Trophoblast cell (in vitro differentiated cells and primary cell): ENCODE measurements around the gene HTR3B.
"Not testable (repeated sequence)": the region's sequence is repeated elsewhere in the genome, so short reads cannot be mapped to it uniquely, and the experiment has no call there.

ENCODE experiments used
- DNase-seq, 2 donors: peaks; one replicate each; pipeline ENCODE4 v3.0.0-alpha.2; 2016
- H2AFZ ChIP-seq: 2 replicates; pipeline ENCODE4 v1.6.1; 2013; ENCODE audit warnings: low read length, moderate library complexity, mild to moderate bottlenecking; ENCODE audit not compliant: insufficient read depth, poor library complexity
- H2AK5ac ChIP-seq: 2 replicates; pipeline ENCODE4 v1.6.1; 2013; ENCODE audit warnings: mild to moderate bottlenecking, low read length
- H2BK120ac ChIP-seq: 2 replicates; pipeline ENCODE4 v1.6.1; 2013; ENCODE audit warnings: low read length, mild to moderate bottlenecking, moderate library complexity; ENCODE audit not compliant: insufficient read depth, poor library complexity
- H2BK12ac ChIP-seq: 2 replicates; pipeline ENCODE4 v1.6.1; 2013; ENCODE audit warnings: mild to moderate bottlenecking, low read length, moderate library complexity
- H2BK5ac ChIP-seq: 2 replicates; pipeline ENCODE4 v1.6.1; 2013; ENCODE audit warnings: low read length, low read depth, moderate library complexity, mild to moderate bottlenecking; ENCODE audit not compliant: poor library complexity
- H3K14ac ChIP-seq: 2 replicates; pipeline ENCODE4 v1.6.1; 2013; ENCODE audit warnings: mild to moderate bottlenecking, low read length
- H3K18ac ChIP-seq: 2 replicates; pipeline ENCODE4 v1.6.1; 2013; ENCODE audit warnings: mild to moderate bottlenecking, low read length
- H3K23ac ChIP-seq: 2 replicates; pipeline ENCODE4 v1.6.1; 2013; ENCODE audit warnings: low read length
- H3K27ac ChIP-seq: 2 replicates; pipeline ENCODE4 v1.5.1; 2013; ENCODE audit warnings: low read depth, mild to moderate bottlenecking, inconsistent platforms, low read length, moderate library complexity
- H3K27me3 ChIP-seq: 2 replicates; pipeline ENCODE4 v1.6.1; 2013; ENCODE audit warnings: inconsistent platforms, mild to moderate bottlenecking, low read length, moderate library complexity; ENCODE audit not compliant: insufficient read depth
- H3K36me3 ChIP-seq, 2 experiments: 1 replicate in 1 of 2; 2 replicates in 1 of 2; pipeline ENCODE4 v1.6.1; 2013; ENCODE audit warnings: low read length in 2 of 2, mild to moderate bottlenecking in 2 of 2, moderate library complexity in 1 of 2; ENCODE audit not compliant: insufficient read depth in 2 of 2, control insufficient read depth in 1 of 2
- H3K4ac ChIP-seq: 2 replicates; pipeline ENCODE4 v1.6.1; 2013; ENCODE audit warnings: low read depth, mild to moderate bottlenecking, low read length, moderate library complexity
- H3K4me1 ChIP-seq, 2 experiments: 1 replicate in 1 of 2; 2 replicates in 1 of 2; pipeline ENCODE4 v1.6.1; 2013; ENCODE audit warnings: low read length in 2 of 2, mild to moderate bottlenecking in 2 of 2, moderate library complexity in 1 of 2; ENCODE audit not compliant: insufficient read depth in 2 of 2, control insufficient read depth in 1 of 2
- H3K4me2 ChIP-seq: 2 replicates; pipeline ENCODE4 v1.6.1; 2013; ENCODE audit warnings: inconsistent platforms, mild to moderate bottlenecking, low read length, moderate library complexity
- H3K4me3 ChIP-seq: 2 replicates; pipeline ENCODE4 v1.5.1; 2013; ENCODE audit warnings: mild to moderate bottlenecking, low read depth, low read length, inconsistent platforms
- H3K79me1 ChIP-seq: one replicate; pipeline ENCODE4 v1.6.1; 2013; ENCODE audit warnings: low read length
- H3K79me2 ChIP-seq: 2 replicates; pipeline ENCODE4 v1.6.1; 2013; ENCODE audit warnings: low read length, mild to moderate bottlenecking; ENCODE audit not compliant: control insufficient read depth, insufficient read depth, poor library complexity
- H3K9ac ChIP-seq: 2 replicates; pipeline ENCODE4 v1.6.1; 2013; ENCODE audit warnings: mild to moderate bottlenecking, low read length
- H3K9me3 ChIP-seq: 2 replicates; pipeline ENCODE4 v1.6.1; 2013; ENCODE audit warnings: low read depth, mild to moderate bottlenecking, control low read depth, inconsistent platforms, low read length; ENCODE audit not compliant: insufficient read depth
- H4K12ac ChIP-seq: 2 replicates; pipeline ENCODE4 v1.6.1; 2013; ENCODE audit warnings: low read depth, mild to moderate bottlenecking, low read length, moderate library complexity
- H4K8ac ChIP-seq: 2 replicates; pipeline ENCODE4 v1.6.1; 2013; ENCODE audit warnings: low read depth, mild to moderate bottlenecking, low read length, moderate library complexity
- H4K91ac ChIP-seq: one replicate; pipeline ENCODE4 v1.6.1; 2013; ENCODE audit warnings: low read depth, mild to moderate bottlenecking, low read length, moderate library complexity
- WGBS: extraction: QIAGEN DNeasy Blood & Tissue Kit; methylation state at CpG from one replicate; pipeline ENCODE4 v1.1.7; 2013; ENCODE audit warnings: missing lambda C conversion rate; ENCODE audit not compliant: insufficient read length, insufficient coverage; ENCODE audit errors: extremely low coverage; 5-methylcytosine and 5-hydroxymethylcytosine counted together

The HTR3B gene

DNA sequence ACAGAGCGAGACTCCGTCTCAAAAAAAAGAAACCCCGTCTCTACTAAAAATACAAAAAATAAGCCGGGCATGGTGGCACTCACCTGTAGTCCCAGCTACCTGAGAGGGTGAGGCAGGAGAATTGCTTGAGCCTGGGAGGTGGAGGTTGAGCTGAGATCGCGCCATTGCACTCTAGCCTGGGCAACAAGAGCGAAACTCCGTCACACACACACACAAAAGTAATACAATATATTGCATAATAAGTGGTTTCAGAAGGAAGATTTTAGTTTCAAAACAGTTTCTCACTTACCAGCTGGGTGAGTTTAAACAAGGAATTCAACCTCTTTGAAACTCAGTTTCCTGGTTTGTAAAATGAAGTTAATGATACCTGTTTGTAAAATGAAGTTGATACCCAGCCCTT, 37.7 kb downstream of the HTR3B start:
- Histone ChIP-seq H3K79me1 (no peaks in the 10 kb centered on the region), H2BK120ac (no peak overlapping the region), H3K27me3 (no peaks in the 10 kb centered on the region), H3K4me1 (no peaks in the 10 kb centered on the region), H3K18ac (no peak overlapping the region), H3K4me3 (no peak overlapping the region), H3K27ac (no peak overlapping the region), H4K91ac (no peak overlapping the region), H4K8ac (no peak overlapping the region), H3K9me3 (no peaks in the 10 kb centered on the region), H2BK12ac (no peak overlapping the region), H2AFZ (no peak overlapping the region), H3K79me2 (no peaks in the 10 kb centered on the region), H2BK5ac (no peak overlapping the region), H3K36me3 (no peaks in the 10 kb centered on the region), H2AK5ac (no peak overlapping the region), H3K4me2 (no peak overlapping the region), H3K14ac (no peak overlapping the region), H4K12ac (no peak overlapping the region), H3K23ac (no peak overlapping the region), H3K9ac (no peak overlapping the region), H3K4ac (no peak overlapping the region)
- DNase-seq: no peak
- no CpG with 5 or more reads among the region's 8 CpGs for WGBS

DNA sequence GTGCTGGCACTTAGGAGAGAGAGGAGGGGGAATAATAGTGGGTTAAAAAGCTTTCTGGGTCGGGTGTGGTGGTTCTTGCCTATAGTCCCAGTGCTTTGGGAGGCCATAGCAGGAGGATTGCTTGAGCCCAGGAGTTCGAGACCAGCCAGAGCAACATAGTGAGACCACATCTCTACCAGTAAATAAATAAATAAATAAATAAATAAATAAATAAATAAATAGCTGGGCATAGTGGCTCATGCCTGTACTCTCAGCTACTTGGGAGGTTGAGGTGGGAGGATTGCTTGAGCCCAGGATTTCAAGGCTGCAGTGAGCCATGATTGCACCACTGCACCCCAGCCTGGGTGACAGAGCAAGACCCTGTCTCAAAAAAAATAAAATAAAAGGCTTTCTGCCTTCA, 41.6 kb downstream of the HTR3B start:
- H2BK12ac ChIP-seq, H2AFZ ChIP-seq, H3K27me3 ChIP-seq, H3K9ac ChIP-seq, H3K79me1 ChIP-seq, H3K14ac ChIP-seq, DNase-seq, H4K12ac ChIP-seq, H3K18ac ChIP-seq, H3K4me1 ChIP-seq, H4K91ac ChIP-seq, H3K4ac ChIP-seq, H3K9me3 ChIP-seq, H3K23ac ChIP-seq, H2BK120ac ChIP-seq, H3K4me2 ChIP-seq, H2BK5ac ChIP-seq, H3K27ac ChIP-seq, H3K4me3 ChIP-seq, H2AK5ac ChIP-seq, H3K36me3 ChIP-seq, H4K8ac ChIP-seq, H3K79me2 ChIP-seq: not testable (repeated sequence)
- no CpG with 5 or more reads among the region's 2 CpGs for WGBS

DNA sequence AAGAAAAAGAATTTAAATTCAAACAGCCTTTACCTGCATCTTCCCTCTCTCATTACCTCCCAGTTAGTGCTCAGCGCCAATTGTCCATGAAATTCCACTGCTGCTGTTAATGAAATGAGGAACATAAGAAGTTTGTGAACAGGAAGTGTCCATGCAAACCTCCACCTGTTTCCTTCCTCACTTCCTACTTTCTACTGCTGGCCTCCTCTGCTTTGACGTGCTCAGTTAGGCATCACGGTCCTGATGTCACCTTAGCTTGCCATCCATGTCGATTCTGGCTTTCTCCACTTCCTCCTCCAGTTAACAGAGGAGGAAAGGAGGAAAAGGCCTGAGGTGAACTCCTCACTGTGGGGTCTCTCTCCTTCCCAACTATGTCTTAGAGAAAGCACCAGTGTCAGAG, 43.4 kb downstream of the HTR3B start:
- DNase-seq: no peak
- no peak overlapping the region for H4K91ac ChIP-seq
- no peak overlapping the region for H4K8ac ChIP-seq
- WGBS: no CpG with 5 or more reads among the region's 4 CpGs
- H2AFZ ChIP-seq: no peak overlapping the region
- H3K4me3 ChIP-seq: no peak overlapping the region
- no peaks in the 10 kb centered on the region for H3K9me3 ChIP-seq
- no peak overlapping the region for H3K9ac ChIP-seq
- no peaks in the 10 kb centered on the region for H3K79me1 ChIP-seq
- no peaks in the 10 kb centered on the region for H3K27me3 ChIP-seq
- H3K4me2 ChIP-seq: no peak overlapping the region
- H3K18ac ChIP-seq: no peak overlapping the region
- H2BK120ac ChIP-seq: no peak overlapping the region
- no peak overlapping the region for H3K23ac ChIP-seq
- H3K4me1 ChIP-seq: no peaks in the 10 kb centered on the region
- no peak overlapping the region for H3K14ac ChIP-seq
- no peak overlapping the region for H2BK5ac ChIP-seq
- no peaks in the 10 kb centered on the region for H3K36me3 ChIP-seq
- no peak overlapping the region for H4K12ac ChIP-seq
- no peak overlapping the region for H3K27ac ChIP-seq
- H2BK12ac ChIP-seq: no peak overlapping the region
- H2AK5ac ChIP-seq: no peak overlapping the region
- no peak overlapping the region for H3K4ac ChIP-seq
- no peaks in the 10 kb centered on the region for H3K79me2 ChIP-seq

DNA sequence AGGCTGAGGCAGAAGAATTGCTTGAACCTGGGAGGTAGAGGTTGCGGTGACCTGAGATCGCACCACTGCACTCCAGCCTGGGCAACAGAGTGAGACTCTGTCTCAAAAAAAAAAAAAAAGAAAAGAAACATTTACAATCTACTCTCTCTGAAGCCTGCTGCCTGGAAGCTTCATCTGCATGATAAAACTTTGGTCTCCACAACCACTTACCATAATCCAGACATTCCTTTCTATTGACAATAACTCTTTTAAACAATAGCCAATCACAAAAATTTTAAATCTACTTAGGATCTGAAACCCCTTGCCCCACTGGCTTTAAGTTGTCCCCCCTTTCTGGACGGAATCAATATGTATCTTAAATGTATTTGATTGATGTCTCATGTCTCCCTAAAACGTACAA, 45.3 kb downstream of the HTR3B start:
- no CpG with 5 or more reads among the region's 4 CpGs for WGBS

More for the DNA sequence above, 45.3 kb downstream of the HTR3B start:
- no peak overlapping the region for H3K18ac ChIP-seq
- no peaks in the 10 kb centered on the region for H3K36me3 ChIP-seq
- no peak overlapping the region for H3K9ac ChIP-seq
- no peak overlapping the region for H4K12ac ChIP-seq
- H3K79me1 ChIP-seq: no peaks in the 10 kb centered on the region
- no peaks in the 10 kb centered on the region for H3K9me3 ChIP-seq
- no peak overlapping the region for H3K27ac ChIP-seq
- H4K91ac ChIP-seq: no peak overlapping the region
- no peak overlapping the region for H2AK5ac ChIP-seq
- H2BK120ac ChIP-seq: no peak overlapping the region
- no peak overlapping the region for H3K14ac ChIP-seq
- no peak overlapping the region for H4K8ac ChIP-seq
- H3K27me3 ChIP-seq: no peaks in the 10 kb centered on the region
- H3K4me1 ChIP-seq: no peaks in the 10 kb centered on the region
- H3K4me2 ChIP-seq: no peak overlapping the region
- no peaks in the 10 kb centered on the region for H3K79me2 ChIP-seq
- no peak overlapping the region for H3K4me3 ChIP-seq
- H3K4ac ChIP-seq: no peak overlapping the region
- no peak overlapping the region for H2AFZ ChIP-seq
- H2BK12ac ChIP-seq: no peak overlapping the region
- H2BK5ac ChIP-seq: no peak overlapping the region
- H3K23ac ChIP-seq: no peak overlapping the region
- DNase-seq: no peak
